Mucosa of descending colon (tissue), 3 donors: ENCODE results near the gene PALMD. TPM values are rescaled to one million over a fixed set of nuclear protein-coding genes. Genes with fewer than 3 reads are reported as not detected.

ENCODE experiments used
- ATAC-seq: fragments of 200-7000 bp; cut with Tn5 transposase; one replicate; pipeline ENCODE4 v1.9.1; 2020; ENCODE audit warnings: mild to moderate bottlenecking, moderate library complexity
- DNase-seq, 3 donors: peaks; one replicate each; pipeline ENCODE4 v3.0.0-alpha.2; 2020
- H3K36me3 ChIP-seq: fragments of 200-600 bp; one replicate; pipeline ENCODE4 v1.8.0; 2021; ENCODE audit warnings: low read depth, mild to moderate bottlenecking
- H3K4me1 ChIP-seq: fragments of 200-600 bp; one replicate; pipeline ENCODE4 v1.8.0; 2021; ENCODE audit warnings: low read depth, mild to moderate bottlenecking
- H3K4me3 ChIP-seq: fragments of 200-600 bp; one replicate; pipeline ENCODE4 v1.8.0; 2021; ENCODE audit warnings: mild to moderate bottlenecking
- H3K9me3 ChIP-seq: fragments of 200-600 bp; one replicate; pipeline ENCODE4 v1.8.0; 2021; ENCODE audit warnings: mild to moderate bottlenecking
- CTCF ChIP-seq: fragments of 200-600 bp; IDR thresholded peaks from one replicate; pipeline ENCODE4 v1.8.0; 2022; ENCODE audit warnings: antibody characterized with exemption, mild to moderate bottlenecking
- intact Hi-C, 2 donors: fragments of 100-400 bp; cut with DNase I in 1 of 2; cut with micrococcal nuclease in 1 of 2; formaldehyde crosslinking; loops; one replicate each; pipeline versions ENCODE4 v1.11.0 to v1.11.1; 2022; cut with DNase I, micrococcal nuclease
- total RNA-seq, 3 donors: library from RNA; stranded (reverse); fragmentation: NEBNext Ultra II Directional in 2 of 3; extraction: Animal tissue kit (Norgen Biotek cat#: 25700) in 2 of 3; gene quantifications; one replicate each; pipeline versions ENCODE4 v1.2.1 to v1.2.4, GENCODE V29; 2021 to 2023
- donor health status: DM: no; HTN: no; CAD: no; lungs with moderate emphysema.
- donor health status: DM: no; HTN: no; CAD: no.
- donor health status: DM: no; HTN: yes; CAD: no.

The PALMD gene
- total RNA-seq, 3 donors from 2014 or later = 1.6 to 4.4 (median 4.3) TPM

DNA sequence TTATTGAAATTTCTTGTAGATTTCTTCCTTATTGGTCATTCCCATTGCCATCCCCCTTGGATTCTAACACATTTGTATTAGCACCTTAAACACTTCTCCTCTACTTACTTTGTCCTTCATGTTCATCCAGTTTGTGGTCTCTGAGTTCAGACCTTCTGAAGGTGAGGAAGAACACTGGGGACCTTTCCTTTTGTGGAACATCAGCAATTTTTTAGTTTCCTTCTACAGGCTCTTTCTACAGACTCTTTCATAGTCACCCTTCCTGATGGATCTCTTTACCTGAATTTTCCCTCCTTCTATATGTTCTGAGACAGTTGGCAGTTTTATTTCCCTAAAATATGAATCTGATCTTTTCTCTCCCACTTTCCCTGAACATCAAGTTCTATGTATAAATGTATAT, 4.4 kb upstream of the PALMD start:
- DNase-seq (no peak), ATAC-seq (no peak)
- intact Hi-C loops = no loop called here
- TF ChIP-seq CTCF = no peak
- Histone ChIP-seq H3K9me3 (no peaks in the 10 kb centered on the region), H3K36me3 (no peaks in the 10 kb centered on the region), H3K4me1 (no peaks in the 10 kb centered on the region), H3K4me3 (no peak overlapping the region)

DNA sequence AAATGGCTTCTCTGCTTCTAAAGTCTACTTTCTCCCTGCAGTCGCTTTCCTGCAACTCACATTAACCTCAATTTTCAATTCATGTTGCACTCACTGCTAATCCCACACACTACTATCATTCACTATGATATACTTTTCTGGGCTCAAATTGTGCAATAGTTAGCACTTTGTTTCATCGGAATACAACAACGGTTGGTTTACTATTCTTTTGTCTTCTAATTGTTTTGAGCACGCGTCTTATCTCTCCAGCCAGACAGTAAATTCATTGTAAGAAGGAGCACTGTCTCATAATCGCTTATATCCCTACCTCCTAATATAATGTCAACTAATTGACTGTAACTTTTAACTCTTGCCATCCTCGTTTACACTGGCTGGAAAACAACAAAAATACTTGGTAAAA, 3.9 kb upstream of the PALMD start:
- intact Hi-C loops = no loop called here
- TF ChIP-seq CTCF = no peak
- Histone ChIP-seq H3K36me3 (no peaks in the 10 kb centered on the region), H3K4me1 (no peaks in the 10 kb centered on the region), H3K4me3 (no peak overlapping the region), H3K9me3 (no peaks in the 10 kb centered on the region)
- DNase-seq (no peak), ATAC-seq (no peak)

DNA sequence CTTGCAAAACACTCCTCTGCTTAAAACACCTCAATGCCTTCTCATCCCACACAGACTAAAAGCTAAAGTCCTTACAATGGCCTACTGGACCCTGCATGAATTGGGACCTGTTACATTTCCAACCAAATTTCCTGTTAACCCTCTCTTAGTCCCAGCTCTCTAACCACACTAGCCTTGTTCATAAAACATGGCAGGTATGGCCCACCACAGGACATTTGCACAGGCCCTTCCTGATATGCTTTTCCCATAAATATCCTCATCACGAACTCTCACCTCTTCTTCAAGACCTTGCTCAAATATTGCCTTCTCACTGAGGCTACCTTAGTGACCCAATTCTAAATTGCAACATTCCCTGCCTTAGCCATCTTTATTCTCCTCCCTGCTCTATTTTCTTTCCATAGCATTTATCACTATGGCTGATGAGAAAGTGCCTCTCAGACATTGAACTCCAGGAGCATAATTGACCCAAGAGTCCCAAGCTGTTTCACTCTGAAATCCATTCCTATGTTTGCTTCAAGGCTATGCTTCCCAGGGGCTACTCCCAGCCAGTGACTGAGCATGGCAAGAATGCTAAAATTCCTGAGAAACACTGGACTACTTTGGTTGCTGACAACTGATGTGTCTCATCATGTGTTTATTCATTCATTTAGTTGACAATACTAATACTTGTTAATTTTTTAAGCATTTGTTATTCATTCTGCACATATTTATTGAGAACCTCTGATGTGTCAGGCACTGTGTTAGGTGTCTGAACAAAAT, 2.7 kb upstream of the PALMD start:
- no peak for TF ChIP-seq CTCF
- ATAC-seq = no peak
- intact Hi-C loops = no loop called here
- Histone ChIP-seq H3K4me1 (no peaks in the 10 kb centered on the region), H3K4me3 (no peak overlapping the region), H3K9me3 (no peaks in the 10 kb centered on the region), H3K36me3 (no peaks in the 10 kb centered on the region)
- DNase-seq = no peak

DNA sequence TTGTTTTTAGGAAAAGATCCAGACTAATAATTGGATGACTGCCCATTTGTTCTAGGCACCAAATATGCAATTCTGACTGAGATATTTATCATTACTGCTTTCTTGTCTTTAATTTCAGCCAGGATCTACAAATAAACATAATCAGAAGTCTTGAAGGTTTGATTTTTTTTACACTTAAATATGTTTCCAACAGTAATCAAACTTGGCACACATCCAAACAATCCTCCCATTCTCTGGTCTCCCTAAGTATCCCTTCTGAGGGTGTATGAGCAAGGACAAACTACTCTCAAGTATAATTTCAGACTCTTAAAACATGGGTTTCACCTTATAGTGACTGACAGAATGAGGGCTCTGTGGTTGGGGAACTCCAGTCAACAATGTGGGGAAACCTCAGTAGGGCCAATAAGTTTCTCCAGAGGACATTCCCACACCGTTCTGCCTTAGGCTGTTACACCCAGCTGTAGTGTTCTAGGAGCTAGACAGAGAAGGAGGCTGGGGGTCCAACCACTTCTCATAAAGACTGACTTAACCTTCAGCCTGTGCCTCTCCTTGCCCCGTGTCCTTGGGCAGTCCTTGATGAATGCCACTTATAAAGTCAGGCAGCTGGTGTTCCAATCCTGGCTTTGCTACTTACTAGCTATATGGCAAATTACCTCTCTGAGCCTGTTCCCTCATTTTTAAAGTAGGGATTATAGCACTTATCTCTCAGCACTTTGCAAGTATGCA, 1.5 kb upstream of the PALMD start:
- no peak for ATAC-seq
- intact Hi-C loops = no loop called here
- TF ChIP-seq CTCF = no peak

DNA sequence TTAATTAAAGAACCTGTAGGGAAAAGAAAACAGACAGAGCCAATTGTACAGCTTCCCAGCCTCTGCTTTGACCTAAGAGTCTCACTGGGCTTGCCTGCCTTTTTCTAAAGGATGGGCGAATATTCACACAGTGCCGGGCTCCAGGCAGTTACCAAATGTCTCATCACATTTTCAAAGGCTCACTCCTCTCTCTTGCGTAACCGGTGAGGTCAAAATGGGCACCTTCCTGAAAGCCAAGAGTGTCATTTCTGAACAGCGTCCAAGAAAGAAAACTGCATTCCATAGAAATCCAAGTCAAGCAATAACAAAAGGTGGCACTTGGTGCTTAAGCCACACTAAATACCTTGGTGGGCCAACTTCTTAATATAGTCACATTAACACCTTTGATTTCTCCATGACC, 710 bp upstream of the PALMD start:
- intact Hi-C loops = no loop called here
- Histone ChIP-seq H3K4me1 (no peaks in the 10 kb centered on the region), H3K4me3 (no peak overlapping the region), H3K9me3 (no peaks in the 10 kb centered on the region), H3K36me3 (no peaks in the 10 kb centered on the region)
- DNase-seq = no peak
- no peak for ATAC-seq
- TF ChIP-seq CTCF = no peak

More for the DNA sequence above, 1.5 kb upstream of the PALMD start:
- no peak for DNase-seq
- Histone ChIP-seq H3K4me3 (no peak overlapping the region), H3K9me3 (no peaks in the 10 kb centered on the region), H3K36me3 (no peaks in the 10 kb centered on the region), H3K4me1 (no peaks in the 10 kb centered on the region)
